ENCODE results near the gene CCL4. TPM values are rescaled to one million over a fixed set of nuclear protein-coding genes. Genes with fewer than 3 reads are reported as not detected.

Gene CCL4
- total RNA-seq, 4 donors from 2014 or later = 0.97 TPM; not detected in 3

DNA sequence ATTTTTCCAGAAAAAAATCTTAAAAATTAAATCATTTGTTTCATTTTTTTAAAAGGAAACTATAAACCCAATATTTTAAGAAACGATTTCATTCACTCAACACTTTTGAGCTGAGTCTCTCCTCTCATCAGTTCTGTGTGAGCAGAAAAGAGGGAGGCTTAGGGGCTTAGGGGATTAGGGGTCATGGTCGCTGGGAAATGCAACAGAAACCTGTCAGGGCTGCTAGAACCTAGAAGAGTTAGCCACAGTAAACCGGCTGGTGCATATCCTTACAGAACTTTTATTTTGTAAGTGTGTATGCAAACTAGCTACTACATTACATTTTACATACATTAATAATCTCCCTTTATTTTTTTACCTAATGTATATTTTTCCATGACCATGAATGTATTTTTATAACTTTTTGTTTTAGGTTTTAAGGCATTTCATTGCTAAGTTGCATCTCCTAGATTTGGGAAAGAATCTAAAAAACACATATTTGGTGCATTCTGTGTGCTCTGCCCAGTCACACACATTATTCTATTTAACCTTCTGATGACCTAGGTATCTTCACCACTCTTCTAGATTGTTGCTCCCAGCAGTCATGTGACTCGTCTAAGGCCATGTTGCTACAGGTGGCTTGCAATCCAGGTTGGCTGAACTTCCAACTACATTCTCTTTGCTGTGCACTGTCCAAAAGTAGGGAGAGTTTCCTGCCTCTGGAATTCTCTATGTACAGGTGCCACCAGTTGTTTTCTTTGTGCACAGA, 48.4 kb downstream of the CCL4 start:
- DNase-seq (ENCODE audit: low spot score in 2 of 2) = no peak
- H3K36me3 ChIP-seq = no peaks in the 10 kb centered on the region
- H3K9me3 ChIP-seq = no peaks in the 10 kb centered on the region
- WGBS = 61% methylated on average over 4 of the region's 4 CpGs
- H3K27me3 ChIP-seq = peaks cover 58% of the 10 kb centered on the region
- TF ChIP-seq, protein P1, sequence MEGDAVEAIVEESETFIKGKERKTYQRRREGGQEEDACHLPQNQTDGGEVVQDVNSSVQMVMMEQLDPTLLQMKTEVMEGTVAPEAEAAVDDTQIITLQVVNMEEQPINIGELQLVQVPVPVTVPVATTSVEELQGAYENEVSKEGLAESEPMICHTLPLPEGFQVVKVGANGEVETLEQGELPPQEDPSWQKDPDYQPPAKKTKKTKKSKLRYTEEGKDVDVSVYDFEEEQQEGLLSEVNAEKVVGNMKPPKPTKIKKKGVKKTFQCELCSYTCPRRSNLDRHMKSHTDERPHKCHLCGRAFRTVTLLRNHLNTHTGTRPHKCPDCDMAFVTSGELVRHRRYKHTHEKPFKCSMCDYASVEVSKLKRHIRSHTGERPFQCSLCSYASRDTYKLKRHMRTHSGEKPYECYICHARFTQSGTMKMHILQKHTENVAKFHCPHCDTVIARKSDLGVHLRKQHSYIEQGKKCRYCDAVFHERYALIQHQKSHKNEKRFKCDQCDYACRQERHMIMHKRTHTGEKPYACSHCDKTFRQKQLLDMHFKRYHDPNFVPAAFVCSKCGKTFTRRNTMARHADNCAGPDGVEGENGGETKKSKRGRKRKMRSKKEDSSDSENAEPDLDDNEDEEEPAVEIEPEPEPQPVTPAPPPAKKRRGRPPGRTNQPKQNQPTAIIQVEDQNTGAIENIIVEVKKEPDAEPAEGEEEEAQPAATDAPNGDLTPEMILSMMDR (IDR thresholded peaks at IDR 0.05) = no peak
- TF ChIP-seq POLR2AphosphoS5 (IDR thresholded peaks at IDR 0.05) (no peak), EP300 (IDR thresholded peaks at IDR 0.05) (no peak), POLR2A (IDR thresholded peaks at IDR 0.05) (no peak)
- no peaks in the 10 kb centered on the region for H3K4me1 ChIP-seq
- H3K4me3 ChIP-seq = no peak overlapping the region
- no peak overlapping the region for H3K27ac ChIP-seq

DNA sequence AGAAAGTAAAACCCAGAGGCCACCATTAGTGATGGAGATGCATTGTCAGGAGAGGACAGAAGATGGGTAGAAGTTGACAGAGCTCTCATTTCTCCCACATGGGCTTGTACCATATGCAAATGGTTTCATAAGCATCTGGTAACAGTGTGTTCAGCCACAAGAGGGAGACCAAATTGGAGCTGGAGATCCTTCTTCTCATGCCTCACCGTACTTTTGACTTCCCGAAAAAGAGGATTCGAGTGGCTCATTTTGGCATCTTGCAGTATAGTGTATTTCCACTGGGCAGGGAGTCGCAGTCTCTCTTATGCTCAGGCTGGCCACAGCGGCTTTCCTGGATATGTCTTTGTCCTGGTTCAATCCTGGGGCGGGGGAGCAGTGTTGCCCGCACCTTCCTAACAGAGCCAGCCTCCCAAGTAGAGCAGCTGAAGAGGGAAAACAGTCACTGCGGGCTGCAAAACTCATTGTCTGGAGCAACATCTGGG, 49.1 kb downstream of the CCL4 start:
- 76% methylated on average over 4 of the region's 8 CpGs for WGBS

DNA sequence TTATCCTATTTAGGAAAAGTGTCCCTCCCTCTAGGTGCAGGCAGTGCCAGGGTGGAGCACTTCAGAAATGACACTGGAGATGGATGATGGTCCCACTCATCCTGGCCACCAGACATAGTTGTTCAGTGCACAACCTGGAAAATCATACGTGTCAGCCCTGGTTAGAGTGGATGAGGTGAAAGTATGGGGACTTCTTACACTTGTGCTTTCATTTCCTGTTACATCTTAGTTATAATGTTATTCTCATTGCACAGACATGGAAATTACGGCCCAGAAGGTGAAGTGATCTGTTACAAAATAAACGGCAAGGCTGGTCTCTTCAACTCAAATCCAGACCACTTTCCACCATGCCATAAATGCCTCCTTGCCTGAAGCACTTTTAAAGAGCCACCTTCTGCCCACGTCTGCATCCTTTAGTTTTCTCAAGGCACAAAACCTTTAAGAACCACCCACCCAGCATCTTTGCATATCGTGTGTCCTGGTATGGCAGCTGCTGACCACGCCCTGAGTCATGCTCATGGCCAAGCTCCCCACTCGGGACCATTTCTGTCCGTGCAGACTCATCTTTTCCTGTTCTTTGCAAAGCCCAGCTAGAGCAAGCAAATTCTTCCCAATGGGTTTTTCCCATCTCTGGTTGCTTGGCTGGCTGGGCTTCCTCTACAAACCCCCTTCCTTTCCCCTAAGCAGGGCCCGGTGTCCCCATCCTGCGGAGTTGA, 50.4 kb downstream of the CCL4 start:
- Histone ChIP-seq H3K9me3 (no peaks in the 10 kb centered on the region), H3K27ac (no peak overlapping the region), H3K36me3 (no peaks in the 10 kb centered on the region), H3K4me1 (no peaks in the 10 kb centered on the region), H3K4me3 (no peak overlapping the region), H3K27me3 (peaks cover 55% of the 10 kb centered on the region)
- TF ChIP-seq, protein P1 (IDR thresholded peaks at IDR 0.05) = no peak
- no peak for TF ChIP-seq POLR2AphosphoS5 (IDR thresholded peaks at IDR 0.05)
- TF ChIP-seq POLR2A (IDR thresholded peaks at IDR 0.05) = no peak
- TF ChIP-seq EP300 (IDR thresholded peaks at IDR 0.05) = no peak
- no peak for DNase-seq (ENCODE audit: low spot score in 2 of 2)
- 65% methylated on average over 10 of the region's 10 CpGs for WGBS

More for the DNA sequence above, 49.1 kb downstream of the CCL4 start:
- TF ChIP-seq, protein P1 (IDR thresholded peaks at IDR 0.05) = no peak
- no peak for TF ChIP-seq POLR2A (IDR thresholded peaks at IDR 0.05)
- no peak for TF ChIP-seq POLR2AphosphoS5 (IDR thresholded peaks at IDR 0.05)
- TF ChIP-seq EP300 (IDR thresholded peaks at IDR 0.05) = no peak
- no peaks in the 10 kb centered on the region for H3K9me3 ChIP-seq
- H3K27me3 ChIP-seq = peaks cover 58% of the 10 kb centered on the region
- no peaks in the 10 kb centered on the region for H3K4me1 ChIP-seq
- no peak overlapping the region for H3K27ac ChIP-seq
- H3K36me3 ChIP-seq = no peaks in the 10 kb centered on the region
- H3K4me3 ChIP-seq = no peak overlapping the region
- DNase-seq (ENCODE audit: low spot score in 2 of 2) = no peak

Other genes starting within 250 kb of the CCL4 start
- not detected for gene HEATR9, start 234.9 kb upstream of the CCL4 start, total RNA-seq
- 1 to 10 TPM in 2 of 4 donors, under 1 TPM in 1, not detected in 1; 0.79 to 2.3 (median 1.4) TPM for gene CCL5, start 223.5 kb upstream of the CCL4 start, total RNA-seq
- not detected for gene RDM1, start 173.1 kb upstream of the CCL4 start, total RNA-seq
- not detected for gene LYZL6, start 160.1 kb upstream of the CCL4 start, total RNA-seq
- not detected for gene CCL16, start 122.3 kb upstream of the CCL4 start, total RNA-seq
- 10 to 100 TPM in 3 of 4 donors, 1 to 10 TPM in 1; 5.7 to 22.9 (median 17.3) TPM for gene CCL14, start 117.1 kb upstream of the CCL4 start, total RNA-seq
- not detected for gene CCL15, start 102.3 kb upstream of the CCL4 start, total RNA-seq
- gene CCL23, start 85.9 kb upstream of the CCL4 start, total RNA-seq = 10 to 100 TPM in 1 of 4 donors, not detected in 3; 11.5 TPM
- 1 to 10 TPM in 1 of 4 donors, not detected in 3; 1.5 TPM for gene CCL18, start 39.6 kb upstream of the CCL4 start, total RNA-seq
- under 1 TPM in 1 of 4 donors, not detected in 3; 0.79 TPM for gene CCL3, start 13.7 kb upstream of the CCL4 start, total RNA-seq
- 10 to 100 TPM in 2 of 4 donors, 1 to 10 TPM in 2; 6.1 to 28.3 (median 12.8) TPM for gene TBC1D3B, start 72.8 kb downstream of the CCL4 start, total RNA-seq
- gene CCL3L1, start 92.9 kb downstream of the CCL4 start, total RNA-seq = not detected
- 1 to 10 TPM in 1 of 4 donors, not detected in 3; 1.5 TPM for gene CCL4L2, start 107.2 kb downstream of the CCL4 start, total RNA-seq
- gene TBC1D3I, start 160.7 kb downstream of the CCL4 start, total RNA-seq = under 1 TPM in 1 of 4 donors, not detected in 3; 0.42 TPM
- gene TBC1D3G, start 220.1 kb downstream of the CCL4 start, total RNA-seq = 1 to 10 TPM in 1 of 4 donors, not detected in 3; 4.6 TPM

All from suprapubic skin (tissue), 4 donors.